ENCODE results near the gene SFXN2.
"Not testable (repeated sequence)": the region's sequence is repeated elsewhere in the genome, so short reads cannot be mapped to it uniquely, and the experiment has no call there.

Gene SFXN2

DNA sequence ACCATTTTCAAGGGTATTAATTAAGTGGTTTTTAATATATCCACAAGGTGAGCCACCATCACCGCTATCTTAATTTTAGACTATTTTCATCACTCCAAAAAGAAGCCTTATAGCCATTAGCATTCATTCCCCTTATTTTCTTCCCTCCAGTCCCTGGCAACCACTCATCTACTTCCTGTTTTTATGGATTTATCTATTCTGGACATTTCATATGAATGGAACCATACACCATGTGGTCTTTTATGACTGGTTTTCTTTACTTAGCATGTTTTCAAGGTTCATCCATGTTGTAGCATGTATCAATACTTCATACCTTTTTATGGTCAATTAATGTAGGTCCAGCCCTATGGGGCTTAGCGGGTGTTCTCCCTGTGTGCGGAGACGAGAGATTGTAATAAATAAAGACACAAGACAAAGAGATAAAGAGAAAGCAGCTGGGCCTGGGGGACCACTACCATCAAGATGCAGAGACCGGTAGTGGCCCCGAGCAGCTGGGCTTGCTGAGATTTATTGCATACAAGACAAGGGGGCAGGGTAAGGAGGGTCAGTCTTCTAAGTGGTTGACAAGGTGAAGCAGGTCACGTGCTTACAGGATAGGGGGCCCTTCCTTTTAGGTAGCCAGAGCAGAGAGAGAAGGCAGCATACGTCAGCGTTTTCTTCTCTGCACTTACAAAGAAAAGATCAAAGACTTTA, 44.0 kb downstream of the SFXN2 start:
- DNase-seq, result no peak

DNA sequence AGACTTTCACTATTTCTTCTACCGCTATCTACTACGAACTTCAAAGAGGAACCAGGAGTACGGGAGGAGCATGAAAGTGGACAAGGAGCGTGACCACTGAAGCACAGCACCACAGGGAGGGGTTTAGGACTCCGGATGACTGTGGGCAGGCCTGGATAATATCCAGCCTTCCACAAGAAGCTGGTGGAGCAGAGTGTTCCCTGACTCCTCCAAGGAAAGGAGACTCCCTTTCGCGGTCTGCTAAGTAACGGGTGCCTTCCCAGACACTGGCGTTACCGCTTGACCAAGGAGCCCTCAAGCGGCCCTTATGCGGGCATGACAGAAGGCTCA, 44.5 kb downstream of the SFXN2 start:
- DNase-seq, result not testable (repeated sequence)

DNA sequence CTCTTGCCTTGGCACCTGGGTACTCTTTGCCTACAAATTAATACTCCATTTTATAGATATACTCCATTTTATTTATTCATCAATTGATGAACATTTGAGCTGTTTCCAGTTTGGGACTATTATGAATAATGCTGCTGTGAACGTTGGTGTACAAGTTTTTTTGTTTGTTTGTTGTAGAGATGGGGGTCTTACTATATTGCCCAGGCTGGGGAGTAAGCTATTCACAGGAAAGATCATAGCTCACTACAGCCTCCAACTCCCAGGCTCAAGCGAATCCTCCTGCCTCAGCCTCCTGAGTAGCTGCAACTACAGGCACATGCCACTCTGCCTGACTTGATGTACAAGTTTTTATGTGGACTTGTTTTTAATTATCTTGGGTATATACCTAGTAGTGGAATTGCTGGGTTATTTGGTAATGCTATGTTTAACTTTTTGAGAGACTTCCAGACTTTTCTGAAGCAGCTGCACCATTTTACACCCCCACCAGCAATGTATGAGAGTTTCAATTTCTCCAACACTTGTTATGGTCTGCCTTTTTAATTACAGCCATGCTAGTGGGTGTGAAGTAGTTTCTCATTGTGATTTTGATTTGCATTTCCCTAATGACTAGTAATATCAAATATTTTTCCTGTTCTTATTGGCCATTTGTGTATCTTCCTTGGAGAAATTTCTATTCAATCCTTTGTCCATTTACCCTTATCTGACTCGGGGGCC, 45.2 kb downstream of the SFXN2 start:
- no peak for DNase-seq

DNA sequence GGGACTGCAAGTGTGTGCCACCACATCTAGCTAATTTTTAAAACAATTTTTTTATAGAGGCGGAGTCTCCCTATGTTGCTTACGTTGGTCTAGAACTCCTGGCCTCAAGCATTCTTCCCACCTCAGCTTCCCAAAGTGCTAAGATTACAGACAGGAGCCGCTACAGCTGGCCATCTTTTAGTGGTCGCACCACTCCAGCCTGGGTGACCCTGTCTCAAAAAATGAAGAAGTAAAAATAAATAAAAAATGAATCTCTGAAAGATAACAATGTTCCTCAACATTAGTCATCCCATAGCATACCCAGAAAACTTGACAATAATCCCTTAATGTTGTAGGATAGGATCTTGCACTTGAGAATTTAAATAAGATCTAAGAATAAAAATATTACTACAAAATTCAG, 47.5 kb downstream of the SFXN2 start:
- DNase-seq, result no peak

DNA sequence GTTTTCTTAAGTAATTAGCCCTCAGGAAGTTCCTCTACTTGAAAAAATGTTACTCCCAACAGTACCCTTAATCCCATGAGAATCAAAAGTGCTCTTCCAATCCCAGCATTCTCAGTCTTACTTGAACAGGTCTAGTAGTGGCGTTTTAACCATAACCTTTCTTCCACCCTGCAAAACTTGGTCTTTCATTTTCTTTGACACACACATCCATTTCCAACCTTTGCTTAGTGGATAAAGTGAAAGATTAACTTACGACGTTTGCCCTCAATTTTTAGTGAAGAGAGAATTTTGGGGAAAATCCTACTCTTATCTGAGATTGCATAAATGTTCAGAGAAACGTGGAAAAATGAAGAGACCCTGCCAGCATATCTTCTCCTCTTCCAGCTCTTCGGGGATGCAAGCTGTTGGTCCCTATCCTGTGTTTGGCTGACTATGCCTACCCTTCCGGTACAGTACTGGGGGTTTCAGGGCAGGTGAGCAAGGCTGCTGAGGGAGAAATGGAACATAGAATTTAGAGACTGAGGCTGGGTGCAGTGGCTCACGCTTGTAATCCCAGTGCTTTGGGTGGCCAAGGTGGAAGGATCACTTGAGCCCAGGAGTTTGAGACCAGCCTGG, 48.1 kb downstream of the SFXN2 start:
- DNase-seq, result no peak

DNA sequence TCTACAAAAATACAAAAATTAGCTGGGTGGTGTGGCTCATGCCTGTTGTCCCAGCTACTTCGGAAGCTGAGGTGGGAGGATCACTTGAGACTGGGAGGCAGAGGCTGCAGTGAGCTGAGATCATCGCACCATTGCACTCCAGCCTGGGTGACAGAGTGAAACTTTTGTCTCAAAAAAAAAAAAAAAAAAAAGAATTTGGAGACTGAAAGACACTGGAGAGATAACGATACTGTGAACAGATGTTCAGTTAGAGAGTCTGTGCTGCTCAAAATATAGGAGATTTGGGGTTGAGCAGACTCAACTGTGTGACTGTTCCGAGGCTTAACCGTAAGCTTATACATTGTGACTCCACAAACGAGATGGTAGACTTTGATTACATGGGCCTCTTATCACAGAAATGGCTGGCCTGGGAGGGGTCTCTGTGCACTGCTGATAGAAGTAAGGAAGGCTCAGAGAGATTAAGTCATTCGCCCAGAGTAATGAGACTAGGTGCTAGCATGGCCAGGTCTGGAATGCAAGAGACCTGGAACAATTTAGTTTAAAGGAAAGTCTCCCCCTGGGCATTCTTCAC, 48.7 kb downstream of the SFXN2 start:
- DNase-seq, result no peak

DNA sequence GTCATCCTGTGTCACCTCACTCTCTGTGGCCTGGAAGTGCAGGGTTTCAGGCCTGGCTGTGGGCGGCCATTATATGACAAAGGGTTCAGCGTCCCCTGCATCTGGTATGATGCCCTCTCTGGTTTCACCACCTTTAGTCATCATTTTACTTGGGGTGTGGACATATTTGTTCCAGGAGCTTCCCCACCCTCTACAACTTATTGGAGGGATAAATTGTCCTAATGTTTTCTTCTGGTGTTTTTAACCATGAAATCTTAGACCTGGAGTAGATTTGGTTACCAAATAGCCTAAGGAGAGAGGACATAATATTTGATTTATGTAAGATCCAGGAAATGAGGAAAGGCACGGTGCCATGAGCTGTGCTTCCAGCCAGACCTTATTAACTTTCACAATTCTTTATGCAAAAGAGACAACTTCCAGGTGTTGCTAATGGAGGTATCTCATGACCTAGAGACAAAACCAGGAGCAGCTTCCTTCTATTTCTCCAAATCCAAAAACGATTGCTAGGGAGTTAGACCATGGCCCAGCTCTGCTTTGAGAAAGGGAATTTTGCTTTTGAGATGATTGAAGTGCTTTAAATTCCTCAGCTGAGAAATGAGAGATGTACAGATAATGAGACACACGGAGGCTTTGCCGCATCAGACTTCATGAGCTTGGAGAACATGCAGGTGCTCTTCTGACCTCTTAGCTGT, 50.2 kb downstream of the SFXN2 start:
- DNase-seq, result no peak

DNA sequence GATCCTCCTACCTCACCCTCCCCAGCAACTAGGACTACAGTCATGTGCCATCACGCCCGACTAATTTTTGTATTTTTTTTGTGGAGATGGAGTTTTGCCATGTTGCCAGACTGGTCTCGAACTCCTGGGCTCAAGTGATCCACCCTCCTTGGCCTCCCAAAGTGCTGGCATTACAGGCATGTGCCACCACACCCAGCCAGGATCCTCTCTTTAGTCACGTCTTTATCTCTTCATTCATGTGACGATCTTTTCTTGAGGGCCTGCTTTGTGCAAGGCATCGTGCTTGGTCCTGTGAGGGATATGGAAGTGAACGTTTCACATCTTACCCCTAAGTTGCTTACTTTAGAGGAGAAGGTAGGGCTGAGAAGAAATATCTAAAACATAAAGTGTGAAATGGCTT, 50.9 kb downstream of the SFXN2 start:
- DNase-seq, result no peak

DNA sequence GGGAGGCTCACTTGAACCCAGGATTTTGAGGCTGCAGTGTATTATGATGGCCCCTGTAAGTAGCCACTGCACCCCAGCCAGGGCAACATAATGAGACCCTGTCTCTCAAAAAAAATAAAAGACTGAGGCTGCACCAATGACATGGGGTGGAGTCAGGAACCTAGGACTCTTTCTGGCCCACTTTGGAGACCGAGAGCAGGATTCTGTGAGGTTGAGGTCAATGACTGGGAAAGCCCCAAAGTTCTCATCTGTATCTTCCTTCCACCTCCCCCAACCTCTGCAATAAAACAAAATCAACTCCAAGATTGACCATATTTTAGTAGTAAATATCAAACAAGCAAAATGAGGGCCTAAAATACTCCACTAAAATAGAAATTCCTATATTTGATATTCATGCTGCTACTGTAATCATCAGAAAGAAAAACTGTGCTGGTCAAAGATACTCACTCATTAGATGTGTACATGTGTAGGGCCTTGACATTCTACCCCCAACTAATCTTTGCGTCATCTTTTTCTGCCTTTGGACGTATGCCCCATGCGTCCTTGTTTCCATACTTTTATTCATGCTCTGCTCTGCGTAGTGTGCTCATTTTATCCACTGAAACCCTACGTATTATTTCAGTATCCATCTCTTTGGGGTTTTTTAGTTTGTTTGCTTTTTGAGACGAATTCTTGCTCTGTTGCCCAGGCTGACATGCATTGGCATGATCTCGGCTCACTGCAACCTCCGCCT, 53.2 kb downstream of the SFXN2 start:
- DNase-seq, result no peak

DNA sequence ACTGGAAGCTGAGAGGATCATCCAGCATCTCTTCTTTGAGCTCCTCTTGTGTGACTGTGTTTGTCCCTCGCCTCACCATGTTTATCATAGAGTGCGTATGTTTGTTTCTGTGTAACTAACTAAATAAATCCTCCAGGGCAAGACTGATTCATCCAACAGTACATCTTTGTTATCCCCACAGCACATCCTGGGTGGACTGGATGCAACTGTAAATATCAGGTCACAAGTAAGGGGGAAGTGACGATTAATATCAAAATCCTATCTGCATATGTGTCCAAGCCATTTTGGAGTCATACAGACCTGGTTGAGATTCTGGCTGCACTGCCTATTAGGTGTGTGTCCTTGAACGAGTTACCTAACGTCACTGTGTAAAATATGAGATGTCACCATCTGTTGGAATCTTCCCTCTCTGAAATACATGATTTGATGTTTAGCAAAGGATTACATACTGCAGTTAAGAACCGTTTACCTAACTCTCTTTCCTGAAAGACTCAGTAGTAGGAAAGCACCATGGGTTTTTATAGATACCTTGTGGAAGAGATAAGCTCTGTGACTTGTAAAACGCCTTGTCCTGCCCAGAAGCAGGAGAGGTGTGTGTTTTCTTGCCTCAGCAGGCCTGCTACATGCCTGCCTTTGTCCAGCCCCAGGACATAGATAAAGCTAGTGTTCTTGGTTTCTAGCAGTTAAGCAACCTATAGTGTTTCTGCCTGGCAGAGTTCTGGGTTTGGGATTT, 55.1 kb downstream of the SFXN2 start:
- no peak for DNase-seq

DNA sequence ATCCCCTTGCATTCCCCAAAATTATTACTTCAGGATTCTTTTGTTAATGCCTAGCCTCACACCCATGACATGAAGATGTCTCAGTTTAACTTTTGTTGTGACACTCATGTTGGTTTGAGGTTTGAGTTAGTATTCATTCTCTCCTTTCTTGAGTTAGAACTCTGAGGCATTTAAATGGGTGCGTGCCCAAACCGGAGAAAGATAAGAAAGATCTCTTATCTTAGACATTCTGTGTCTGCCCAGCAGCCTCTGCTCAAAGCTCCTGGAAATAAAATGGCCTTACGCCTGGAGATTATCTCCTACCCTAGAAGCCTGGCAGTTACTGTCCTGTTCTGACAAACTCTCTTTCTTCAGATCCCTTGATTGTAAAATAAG, 55.7 kb downstream of the SFXN2 start:
- DNase-seq, result no peak

DNA sequence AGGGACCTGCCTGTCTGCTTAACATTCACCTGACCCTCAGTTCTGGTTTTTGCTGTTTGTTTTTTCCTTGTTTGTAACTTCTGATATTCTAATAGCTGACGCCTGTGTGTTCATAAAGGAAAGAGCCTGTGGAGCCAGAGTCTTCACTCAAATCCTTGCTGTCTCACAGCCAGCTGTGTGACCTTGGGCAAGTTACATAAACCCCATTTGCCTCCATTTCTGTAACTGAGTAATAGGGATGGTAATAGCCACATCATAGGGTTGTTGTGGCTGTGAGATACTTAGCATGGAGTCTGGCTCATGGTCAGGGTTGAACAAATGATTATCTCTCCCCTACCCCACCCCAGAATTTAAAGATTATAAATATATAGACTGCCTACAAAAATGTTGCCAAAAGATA, 56.4 kb downstream of the SFXN2 start:
- DNase-seq, result no peak

DNA sequence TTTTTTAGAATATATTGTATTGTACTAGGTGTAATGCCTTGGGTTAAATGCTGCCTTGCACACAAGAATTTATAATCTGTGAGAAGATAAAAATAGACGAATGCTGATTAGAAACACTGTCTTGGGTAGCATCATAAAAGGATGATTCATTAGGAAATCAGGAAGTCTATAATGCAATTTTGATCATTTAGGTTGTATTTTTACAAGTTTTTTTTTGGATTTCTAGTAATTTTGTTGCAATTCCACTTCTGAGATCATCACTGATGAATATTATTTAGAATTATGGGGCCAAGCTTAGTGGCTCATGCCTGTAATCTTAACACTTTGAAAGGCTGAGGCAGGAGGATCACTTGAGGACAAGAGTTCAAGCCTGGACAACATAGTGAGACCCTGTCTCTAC, 58.9 kb downstream of the SFXN2 start:
- peak; percentile 37 for DNase-seq

DNA sequence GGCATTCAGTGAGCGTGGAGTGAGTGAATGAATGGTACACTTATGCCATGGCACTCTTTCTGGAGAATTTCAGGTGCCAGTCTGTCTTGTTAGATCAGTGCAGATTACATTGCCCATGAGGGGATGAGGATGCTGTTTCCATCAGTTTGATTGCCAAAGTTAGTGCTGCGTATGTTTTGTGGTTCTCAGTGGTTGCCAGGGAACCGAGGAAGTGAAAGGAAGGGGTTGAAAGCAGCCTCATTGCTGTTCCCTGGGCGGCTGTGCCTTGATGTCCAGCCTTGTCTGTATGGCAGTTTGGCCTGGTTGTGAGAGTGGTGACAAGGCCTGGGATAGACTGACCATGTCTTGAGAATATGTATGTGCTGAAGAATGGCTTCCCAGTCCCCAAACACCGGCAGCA, 59.5 kb downstream of the SFXN2 start:
- DNase-seq, result no peak

DNA sequence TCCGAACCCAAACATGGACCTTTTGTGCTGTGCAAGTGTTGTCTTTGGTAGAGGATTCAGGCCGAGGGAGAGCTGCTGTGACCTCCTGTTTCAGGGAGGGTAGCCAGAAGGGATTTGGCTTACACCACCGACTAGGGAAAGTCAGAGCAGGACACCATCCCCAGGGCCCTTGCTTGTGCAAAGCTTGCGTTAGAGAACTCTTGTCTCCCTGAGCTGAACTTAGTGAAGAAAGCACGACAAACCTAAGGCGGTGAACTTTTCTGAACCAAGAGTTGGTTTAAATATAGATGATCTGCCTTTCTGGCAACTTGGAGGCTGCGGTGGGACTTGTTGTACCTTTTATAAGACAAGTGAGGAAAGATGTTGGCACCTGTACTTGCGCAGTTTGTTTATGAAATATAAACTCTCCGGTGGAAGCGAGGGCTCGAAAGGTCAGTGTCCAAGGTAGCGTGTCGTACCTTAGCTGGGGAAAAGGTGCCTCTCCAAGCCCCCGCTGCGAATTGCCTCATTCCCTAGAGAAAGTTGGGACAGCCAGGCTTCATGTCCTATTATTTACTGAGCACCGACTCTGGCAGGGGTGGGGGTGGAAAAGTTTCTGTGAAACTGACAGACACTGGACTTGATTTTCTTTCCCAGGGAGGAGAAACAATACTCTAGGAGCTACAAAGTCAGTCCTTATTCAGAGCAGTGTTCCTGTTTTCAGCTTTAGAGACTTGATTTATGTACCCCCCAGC, 60.9 kb downstream of the SFXN2 start:
- no peak for DNase-seq

DNA sequence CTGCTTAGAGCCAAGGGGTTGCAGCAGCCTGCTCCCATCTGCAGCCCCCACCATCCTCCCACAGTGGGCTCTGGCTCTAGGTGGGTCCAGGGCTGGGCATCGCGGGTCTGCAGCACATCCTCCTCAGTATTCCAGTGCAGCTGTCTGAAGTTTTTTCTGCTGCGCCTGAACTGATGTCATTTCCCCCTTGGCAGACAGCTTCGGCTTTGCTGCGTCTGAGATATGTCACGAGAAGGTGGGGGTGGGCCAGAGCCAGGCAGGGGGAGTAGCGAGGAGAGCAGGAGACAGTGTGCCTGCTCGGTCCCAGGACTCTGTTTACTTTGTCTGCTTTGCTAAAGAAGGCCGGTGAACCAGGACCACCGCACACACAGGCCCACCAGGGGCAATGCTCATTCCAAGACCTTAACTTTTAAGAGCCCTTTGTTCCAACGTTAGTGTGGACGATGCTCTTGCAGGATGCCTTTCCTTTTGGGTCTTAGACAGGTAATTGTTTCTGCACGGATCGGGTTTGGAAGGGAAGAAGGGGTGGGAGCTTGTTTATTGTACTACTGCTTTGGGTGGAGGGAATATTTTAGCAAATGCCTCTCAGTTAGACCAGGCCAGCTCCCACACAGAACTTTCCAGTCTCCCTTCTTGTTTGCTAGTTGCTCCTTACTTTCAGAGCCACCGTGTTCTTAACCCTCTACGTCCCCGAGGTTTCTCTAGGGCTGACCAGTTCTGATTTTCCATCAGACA, 61.7 kb downstream of the SFXN2 start:
- peak; percentile 88 for DNase-seq

DNA sequence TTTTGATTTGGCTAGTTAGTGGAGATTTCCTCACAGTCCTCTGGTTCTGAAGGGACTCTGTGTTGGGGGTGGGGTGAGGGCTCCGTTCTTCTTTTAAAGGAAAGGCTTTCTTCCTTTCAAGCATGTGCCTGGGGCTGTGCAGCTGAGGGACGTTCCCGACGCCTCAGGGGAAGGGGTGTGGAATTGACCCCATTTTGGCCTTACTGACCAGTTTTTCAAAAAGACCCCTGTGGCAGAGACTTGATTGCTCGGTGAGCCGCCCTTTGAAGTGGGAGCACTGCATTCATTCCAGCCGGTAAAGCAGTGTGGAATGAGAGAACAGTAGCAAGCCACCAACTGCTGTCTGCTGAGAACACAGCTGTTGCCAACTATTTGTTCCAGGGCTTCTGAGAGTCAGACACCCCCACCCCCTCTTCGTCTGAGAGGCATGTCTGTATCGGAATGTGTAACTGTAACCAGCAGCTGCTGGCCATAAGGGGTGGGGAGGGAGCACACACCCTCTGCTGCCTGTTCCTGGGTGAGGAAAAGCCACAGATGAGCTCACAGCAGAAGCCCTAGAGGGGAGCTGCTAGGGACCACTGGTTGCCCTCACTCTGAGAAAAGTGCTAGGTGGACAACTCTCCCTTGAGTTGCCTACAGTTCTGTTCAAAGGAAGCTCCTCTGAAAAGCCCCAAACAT, 62.5 kb downstream of the SFXN2 start:
- peak; percentile 98 for DNase-seq

DNA sequence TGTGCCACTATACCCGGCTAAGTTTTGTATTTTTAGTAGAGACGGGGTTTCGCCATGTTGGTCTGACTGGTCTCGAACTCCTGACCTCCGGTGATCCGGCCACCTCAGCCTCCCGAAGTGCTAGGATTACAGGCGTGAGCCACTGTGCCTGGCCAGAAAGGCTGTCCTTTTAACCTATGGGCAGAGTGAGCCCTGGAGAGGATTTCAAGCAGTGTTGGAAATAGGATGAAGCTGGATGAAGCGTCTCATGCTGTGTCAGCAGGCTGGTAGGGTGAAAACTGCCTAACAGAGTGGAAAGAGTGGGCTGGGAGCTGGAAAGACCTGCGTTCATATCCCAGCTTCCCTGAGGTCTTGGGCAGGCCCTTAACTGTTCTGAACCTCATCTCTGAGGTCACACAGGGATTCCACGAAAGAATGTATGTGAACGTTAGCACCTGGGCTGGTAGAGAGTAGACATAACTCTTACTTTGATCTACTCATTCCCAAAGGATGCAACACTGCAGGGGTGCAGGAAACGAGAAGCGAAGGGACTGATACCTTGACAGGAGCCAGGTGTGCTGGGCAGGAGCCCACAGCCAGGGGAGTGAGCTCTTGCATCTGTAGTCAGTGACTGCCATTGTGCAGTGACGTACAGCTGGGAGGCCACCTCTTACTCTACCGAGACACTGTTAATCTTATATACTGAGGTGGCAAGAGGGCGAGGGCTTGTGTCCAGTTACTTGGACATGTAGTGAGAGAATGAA, 63.4 kb downstream of the SFXN2 start:
- no peak for DNase-seq

DNA sequence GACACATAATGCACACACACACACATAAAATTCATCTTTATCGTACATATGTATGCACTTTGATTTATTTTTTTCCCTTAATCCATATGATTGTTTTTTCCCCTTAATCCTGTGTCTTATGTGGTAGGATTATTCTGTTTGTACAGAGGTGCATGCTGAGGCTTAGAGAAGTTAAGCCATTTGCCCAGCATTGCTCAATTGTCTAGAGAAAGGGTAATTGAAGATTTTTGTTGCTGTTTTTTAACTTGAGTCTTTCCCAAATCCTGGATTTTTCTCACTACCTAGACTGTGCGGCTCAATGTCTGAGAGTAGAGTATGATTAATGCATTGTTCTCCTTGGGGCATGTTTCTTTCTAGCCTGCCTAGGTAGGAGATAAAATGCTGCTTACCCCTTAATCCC, 64.3 kb downstream of the SFXN2 start:
- DNase-seq, result no peak
